ENCODE measurements around the gene IL1A. TPM values are rescaled to one million over a fixed set of nuclear protein-coding genes. Genes with fewer than 3 reads are reported as not detected.
A peak's percentile ranks its signal among the peaks of the same experiment; 100 is the strongest.

Gene IL1A
- polyA plus RNA-seq, 5 donors, result 0.12 to 0.20 TPM; not detected in 3

- no peak for DNase-seq
Measured at GRCh38 chr2:112727276-112728028, 56.8 kb downstream of the IL1A start.

GRCh38 chr2:112726487-112727190, 57.7 kb downstream of the IL1A start:
- peak; percentile 81 to 86 for DNase-seq

GRCh38 chr2:112725545-112726457, 58.5 kb downstream of the IL1A start:
- no peak for DNase-seq

- DNase-seq, result no peak
Measured at GRCh38 chr2:112724591-112725525, 59.4 kb downstream of the IL1A start.

- DNase-seq, result no peak
Measured at GRCh38 chr2:112723995-112724394, 60.3 kb downstream of the IL1A start.

Other genes starting within 250 kb of the IL1A start
- gene POLR1B, start 242.0 kb downstream of the IL1A start, polyA plus RNA-seq (ENCODE audit: insufficient read depth in 1 of 5, insufficient read length in 5 of 5, low replicate concordance in 1 of 5), result 10 to 100 TPM; 15.2 to 29.8 (median 19.9) TPM
- gene CHCHD5, start 199.9 kb downstream of the IL1A start, polyA plus RNA-seq (ENCODE audit: insufficient read depth in 1 of 5, insufficient read length in 5 of 5, low replicate concordance in 1 of 5), result 10 to 100 TPM; 19.8 to 35.4 (median 24.2) TPM
- gene SLC20A1, start 138.6 kb downstream of the IL1A start, polyA plus RNA-seq (ENCODE audit: insufficient read depth in 1 of 5, insufficient read length in 5 of 5, low replicate concordance in 1 of 5), result 10 to 100 TPM; 29.8 to 40.3 (median 35.7) TPM
- under 1 TPM in 2 of 5 donors, not detected in 3; 0.06 to 0.13 TPM for gene NT5DC4, start 63.5 kb downstream of the IL1A start, polyA plus RNA-seq (ENCODE audit: insufficient read depth in 1 of 5, insufficient read length in 5 of 5, low replicate concordance in 1 of 5)
- 10 to 100 TPM in 4 of 5 donors, 1 to 10 TPM in 1; 8.8 to 35.9 (median 18.0) TPM for gene CKAP2L, start 19.9 kb downstream of the IL1A start, polyA plus RNA-seq (ENCODE audit: insufficient read depth in 1 of 5, insufficient read length in 5 of 5, low replicate concordance in 1 of 5)
- 1 to 10 TPM in 4 of 5 donors, under 1 TPM in 1; 0.37 to 2.9 (median 1.2) TPM for gene IL1B, start 52.3 kb upstream of the IL1A start, polyA plus RNA-seq (ENCODE audit: insufficient read depth in 1 of 5, insufficient read length in 5 of 5, low replicate concordance in 1 of 5)
- gene IL37, start 126.7 kb upstream of the IL1A start, polyA plus RNA-seq (ENCODE audit: insufficient read depth in 1 of 5, insufficient read length in 5 of 5, low replicate concordance in 1 of 5), result under 1 TPM; 0.18 to 0.65 (median 0.27) TPM
- gene IL36G, start 193.5 kb upstream of the IL1A start, polyA plus RNA-seq (ENCODE audit: insufficient read depth in 1 of 5, insufficient read length in 5 of 5, low replicate concordance in 1 of 5), result under 1 TPM; 0.10 to 0.46 (median 0.42) TPM
- not detected for gene IL36A, start 221.0 kb upstream of the IL1A start, polyA plus RNA-seq (ENCODE audit: insufficient read depth in 1 of 5, insufficient read length in 5 of 5, low replicate concordance in 1 of 5)